ENCODE data around the gene CLIP1.

Gene CLIP1

GRCh38 chr12:122355706-122356105 lies 66.8 kb downstream of the CLIP1 start:
- no peak for DNase-seq (ENCODE audit: low spot score)

- DNase-seq (ENCODE audit: low spot score) = no peak
Measured at GRCh38 chr12:122354958-122355641, 67.4 kb downstream of the CLIP1 start.

GRCh38 chr12:122352394-122352793 lies 70.1 kb downstream of the CLIP1 start:
- no peak for DNase-seq (ENCODE audit: low spot score)

- DNase-seq (ENCODE audit: low spot score) = no peak
Measured at GRCh38 chr12:122350141-122350848, 72.2 kb downstream of the CLIP1 start.

- DNase-seq (ENCODE audit: low spot score) = no peak
Measured at GRCh38 chr12:122349078-122349477, 73.4 kb downstream of the CLIP1 start.

- DNase-seq (ENCODE audit: low spot score) = no peak
Measured at GRCh38 chr12:122348505-122348904, 74.0 kb downstream of the CLIP1 start.

- no peak for DNase-seq (ENCODE audit: low spot score)
Measured at GRCh38 chr12:122346054-122346453, 76.4 kb downstream of the CLIP1 start.

- no peak for DNase-seq (ENCODE audit: low spot score)
Measured at GRCh38 chr12:122345042-122345441, 77.4 kb downstream of the CLIP1 start.

- no peak for DNase-seq (ENCODE audit: low spot score)
Measured at GRCh38 chr12:122336015-122336946, 86.2 kb downstream of the CLIP1 start.

GRCh38 chr12:122333142-122334087 lies 89.1 kb downstream of the CLIP1 start:
- DNase-seq (ENCODE audit: low spot score) = no peak

GRCh38 chr12:122327494-122328385 lies 94.7 kb downstream of the CLIP1 start:
- DNase-seq (ENCODE audit: low spot score) = no peak

GRCh38 chr12:122327014-122327413 lies 95.5 kb downstream of the CLIP1 start:
- DNase-seq (ENCODE audit: low spot score) = no peak

GRCh38 chr12:122326586-122326985 lies 95.9 kb downstream of the CLIP1 start:
- no peak for DNase-seq (ENCODE audit: low spot score)

- DNase-seq (ENCODE audit: low spot score) = no peak
Measured at GRCh38 chr12:122323311-122324019, 99.0 kb downstream of the CLIP1 start.

GRCh38 chr12:122322501-122322900 lies 100.0 kb downstream of the CLIP1 start:
- no peak for DNase-seq (ENCODE audit: low spot score)

- DNase-seq (ENCODE audit: low spot score) = no peak
Measured at GRCh38 chr12:122318607-122319605, 103.6 kb downstream of the CLIP1 start.

GRCh38 chr12:122312926-122313325 lies 109.5 kb downstream of the CLIP1 start:
- no peak for DNase-seq (ENCODE audit: low spot score)

- no peak for DNase-seq (ENCODE audit: low spot score)
Measured at GRCh38 chr12:122311696-122312095, 110.8 kb downstream of the CLIP1 start.

Data from ecto neural progenitor cell (in vitro differentiated cells).